Endothelial cell of umbilical vein (primary cell): Measurements from ENCODE around the gene RAB31. TPM values are rescaled to one million over a fixed set of nuclear protein-coding genes. Genes with fewer than 3 reads are reported as not detected.

ENCODE experiments used
- BruUV-seq: library from RNA; stranded (reverse); fragments of 400-500 nt; replicated peaks from 2 replicates; lab custom pipeline; 2021; lab: Mats Ljungman, UMichigan
- CTCF ChIA-PET: fragments of 300-600, 350-600 bp; sonication (Branson Sonifier 250); formaldehyde crosslinking; loops from one replicate; lab custom pipeline; 2021; ENCODE audit warnings: antibody characterized with exemption, inconsistent platforms; lab: Charles Lee
- POLR2A ChIA-PET: fragments of 300-600, 350-600 bp; sonication (Branson Sonifier 250); formaldehyde crosslinking; loops from one replicate; lab custom pipeline; 2021; ENCODE audit warnings: antibody characterized with exemption, inconsistent platforms; lab: Charles Lee
- DNase-seq: peaks from one replicate; pipeline ENCODE4 v3.0.0-alpha.2; 2011; ENCODE audit warnings: low read depth, low spot score
- FAIRE-seq: peaks from 2 replicates; lab custom pipeline; 2011; peaks lifted over from hg19 to GRCh38; lab: Jason Lieb, UNC
- H2AFZ ChIP-seq: 2 replicates; pipeline ENCODE4 v1.6.0; 2012; ENCODE audit warnings: low read depth, low read length, control low read depth, inconsistent platforms
- H3K27ac ChIP-seq: 2 replicates; pipeline ENCODE4 v1.5.1; 2011; ENCODE audit warnings: low read depth, mild to moderate bottlenecking, control low read depth, low read length, moderate library complexity; ENCODE audit not compliant: insufficient read depth
- H3K27me3 ChIP-seq, 2 experiments: 2 replicates each; pipeline versions ENCODE4 v1.6.0 to v1.6.1; 2011; ENCODE audit warnings: low read length in 2 of 2, mixed read lengths in 1 of 2; ENCODE audit not compliant: control insufficient read depth in 2 of 2, insufficient read depth in 2 of 2
- H3K36me3 ChIP-seq, 2 experiments: 2 replicates in 1 of 2; 3 replicates in 1 of 2; pipeline ENCODE4 v1.5.1; 2011; ENCODE audit warnings: low read length in 2 of 2, mild to moderate bottlenecking in 1 of 2, moderate library complexity in 1 of 2; ENCODE audit not compliant: control insufficient read depth in 2 of 2, insufficient read depth in 2 of 2; ENCODE audit errors: extremely low read depth in 1 of 2
- H3K4me1 ChIP-seq: 3 replicates; pipeline ENCODE4 v1.5.1; 2011; ENCODE audit warnings: mild to moderate bottlenecking, low read length; ENCODE audit not compliant: control insufficient read depth, insufficient read depth; ENCODE audit errors: extremely low read depth
- H3K4me2 ChIP-seq: 2 replicates; pipeline ENCODE4 v1.6.1; 2011; ENCODE audit warnings: low read length, control low read depth, mixed read lengths; ENCODE audit not compliant: insufficient read depth
- H3K4me3 ChIP-seq, 3 experiments: fragments of 200-600 bp in 1 of 3; sonication (generic), shearing (Covaris generic) in 1 of 3; replicated peaks in 1 of 3; 2 replicates each; pipeline ENCODE4 v1.5.1; 2011 to 2016; ENCODE audit warnings: control low read depth in 3 of 3, low read length in 3 of 3, mild to moderate bottlenecking in 2 of 3, inconsistent platforms in 1 of 3, low read depth in 1 of 3, moderate library complexity in 1 of 3; ENCODE audit not compliant: insufficient read depth in 1 of 3
- H3K79me2 ChIP-seq: 2 replicates; pipeline ENCODE4 v1.6.0; 2012; ENCODE audit warnings: low read length, inconsistent platforms; ENCODE audit not compliant: control insufficient read depth, insufficient read depth
- H3K9ac ChIP-seq: replicated peaks from 2 replicates; pipeline ENCODE3; 2011; ENCODE audit warnings: low read length, control low read depth; ENCODE audit not compliant: insufficient read depth; ENCODE audit errors: extremely low read depth
- H3K9me1 ChIP-seq: replicated peaks from 3 replicates; pipeline ENCODE4 v1.6.0; 2011; ENCODE audit warnings: mild to moderate bottlenecking, low read length; ENCODE audit not compliant: control insufficient read depth, insufficient read depth; ENCODE audit errors: extremely low read depth
- H3K9me3 ChIP-seq: replicated peaks from 2 replicates; pipeline ENCODE4 v1.5.1; 2012; ENCODE audit warnings: low read length, inconsistent platforms; ENCODE audit not compliant: control insufficient read depth, insufficient read depth
- H4K20me1 ChIP-seq: replicated peaks from 2 replicates; pipeline ENCODE3; 2011; ENCODE audit warnings: mild to moderate bottlenecking, low read length; ENCODE audit not compliant: control insufficient read depth, insufficient read depth; ENCODE audit errors: extremely low read depth
- CTCF ChIP-seq, 2 donors: IDR thresholded peaks; 1 replicate in 1 of 2; 2 replicates in 1 of 2; pipeline ENCODE4 v1.5.1; 2011; ENCODE audit warnings: low read length in 2 of 2, mild to moderate bottlenecking in 2 of 2, moderate library complexity in 2 of 2, control low read depth in 1 of 2, inconsistent platforms in 1 of 2, low read depth in 1 of 2; ENCODE audit not compliant: insufficient read depth in 1 of 2; ENCODE audit errors: extremely low read depth in 1 of 2
- EZH2 ChIP-seq: IDR thresholded peaks from 2 replicates; pipeline ENCODE4 v1.6.1; 2012; ENCODE audit warnings: borderline replicate concordance, low read depth, mild to moderate bottlenecking, moderate library complexity, low read length, inconsistent platforms; ENCODE audit not compliant: severe bottlenecking
- FOS ChIP-seq: IDR thresholded peaks from 2 replicates; pipeline ENCODE4 v1.6.1; 2011; ENCODE audit warnings: mild to moderate bottlenecking, low read length, moderate library complexity, borderline replicate concordance; ENCODE audit not compliant: insufficient read depth
- GATA2 ChIP-seq: IDR thresholded peaks from 2 replicates; pipeline ENCODE4 v1.7.0; 2011; ENCODE audit warnings: low read depth, mild to moderate bottlenecking, moderate library complexity, mixed read lengths, low read length; ENCODE audit not compliant: insufficient read length, insufficient read depth
- JUN ChIP-seq: IDR thresholded peaks from 2 replicates; pipeline ENCODE4 v1.6.1; 2011; ENCODE audit warnings: borderline replicate concordance, low read depth; ENCODE audit not compliant: insufficient read length, insufficient read depth
- MAX ChIP-seq: IDR thresholded peaks from 2 replicates; pipeline ENCODE4 v1.6.1; 2011; ENCODE audit not compliant: insufficient read depth, insufficient read length
- MYC ChIP-seq: IDR thresholded peaks from one replicate; pipeline ENCODE4 v1.6.1; 2011; ENCODE audit warnings: mild to moderate bottlenecking, low read depth, low read length
- POLR2A ChIP-seq: IDR thresholded peaks from 2 replicates; pipeline ENCODE4 v1.6.1; 2012; ENCODE audit warnings: low read depth, mild to moderate bottlenecking, control low read depth, low read length
- POLR2AphosphoS5 ChIP-seq: IDR thresholded peaks from 2 replicates; pipeline ENCODE4 v1.6.1; 2012; ENCODE audit warnings: low read depth, mild to moderate bottlenecking, control low read depth, low read length, moderate library complexity; ENCODE audit not compliant: insufficient read depth
- dilution Hi-C: fragments of 300-500 bp; cut with MboI; formaldehyde crosslinking; loops from one replicate; pipeline ENCODE4 v1.15.0; 2019; ENCODE audit warnings: low sequenced_read_pairs; ENCODE audit not compliant: extremely low pct_ligation_motif_present
- intact Hi-C: fragments of 100-400 bp; cut with micrococcal nuclease; formaldehyde crosslinking; loops from one replicate; pipeline ENCODE4 v1.10.0; 2022
- polyA plus RNA-seq, 4 experiments: library from polyadenylated mRNA; depleted of rRNA in 3 of 4; stranded (reverse) in 3 of 4; unstranded in 1 of 4; fragments of >200 nt; gene quantifications; 2 replicates each; pipeline versions ENCODE4 v1.2.1 to v1.2.3, GENCODE V29; 2011 to 2012; ENCODE audit warnings: missing spikeins in 1 of 4
- total RNA-seq: library from RNA; stranded (reverse); gene quantifications from 2 replicates; pipeline ENCODE4 v1.2.3, GENCODE V29; 2021

RAB31 gene
- total and polyA plus RNA-seq, 2 donors (not counting 3 experiments of a cell fraction or from before 2014, with no cell fraction given) = 30.5 TPM

GRCh38 chr18:9803063-9803697 lies 95.1 kb downstream of the RAB31 start:
- intact Hi-C loops = no loop called here
- H3K27ac ChIP-seq = no peak overlapping the region
- no peak for FAIRE-seq

More at GRCh38 chr18:9803063-9803697, 95.1 kb downstream of the RAB31 start:
- Histone ChIP-seq H3K9me1 (no peaks in the 10 kb centered on the region), H3K36me3 (no peaks in the 10 kb centered on the region), H3K4me1 (no peaks in the 10 kb centered on the region), H3K79me2 (no peaks in the 10 kb centered on the region), H4K20me1 (no peaks in the 10 kb centered on the region), H3K4me2 (no peak overlapping the region), H3K27me3 (no peaks in the 10 kb centered on the region), H2AFZ (no peak overlapping the region), H3K4me3 (no peak overlapping the region), H3K9ac (no peak overlapping the region), H3K9me3 (no peaks in the 10 kb centered on the region)
- TF ChIP-seq GATA2 (no peak), JUN (no peak), POLR2A (no peak), MYC (no peak), MAX (no peak), POLR2AphosphoS5 (no peak), EZH2 (no peak), CTCF (IDR thresholded peaks at IDR 0.05; ENCODE audit: extremely low read depth in 1 of 2, insufficient read depth in 1 of 2, low read depth in 1 of 2, low read length in 2 of 2) (no peak), FOS (no peak)
- CTCF ChIA-PET = interaction anchor here (1.5 kb wide), 2 partner anchors 12 to 228 kb away, joined by 4 to 5 read pairs; no protein-coding TSS in a partner anchor
- POLR2A ChIA-PET = no interaction called here
- DNase-seq = no peak
- dilution Hi-C loops = no loop called here
- no TSS peak for BruUV-seq
